ENCODE measurements around the gene CLIP3. TPM values are rescaled to one million over a fixed set of nuclear protein-coding genes. Genes with fewer than 3 reads are reported as not detected.
A peak's percentile ranks its signal among the peaks of the same experiment; 100 is the strongest.
"Not testable (repeated sequence)": the region's sequence is repeated elsewhere in the genome, so short reads cannot be mapped to it uniquely, and the experiment has no call there.

Gene CLIP3
- total RNA-seq, 3 donors from 2014 or later, result 7.5 to 13.4 (median 7.6) TPM

- Histone ChIP-seq H3K27ac (no peak overlapping the region), H3K4me3 (no peak overlapping the region), H3K9me3 (no peaks in the 10 kb centered on the region), H3K36me3 (no peaks in the 10 kb centered on the region), H3K4me1 (no peaks in the 10 kb centered on the region), H3K27me3 (no peaks in the 10 kb centered on the region)
- no peak for TF ChIP-seq POLR2AphosphoS5 (IDR thresholded peaks at IDR 0.05)
- no peak for TF ChIP-seq CTCF (IDR thresholded peaks at IDR 0.05)
- no peak for TF ChIP-seq POLR2A (IDR thresholded peaks at IDR 0.05)
- no peak for DNase-seq (ENCODE audit: low spot score in 2 of 2)
- intact Hi-C loops (cut with DNase I; ENCODE audit: low total_unique reads), result no loop called here
These were observed 13.9 kb upstream of the CLIP3 start for GRCh38 chr19:36046443-36047050.

- no peaks in the 10 kb centered on the region for H3K9me3 ChIP-seq
- no peak for DNase-seq (ENCODE audit: low spot score in 2 of 2)
- no peaks in the 10 kb centered on the region for H3K27me3 ChIP-seq
- no peak overlapping the region for H3K27ac ChIP-seq
- TF ChIP-seq POLR2A (IDR thresholded peaks at IDR 0.05) (no peak), POLR2AphosphoS5 (IDR thresholded peaks at IDR 0.05) (no peak), CTCF (IDR thresholded peaks at IDR 0.05) (no peak)
- no peaks in the 10 kb centered on the region for H3K4me1 ChIP-seq
- no peaks in the 10 kb centered on the region for H3K36me3 ChIP-seq
- no peak overlapping the region for H3K4me3 ChIP-seq
- intact Hi-C loops (cut with DNase I; ENCODE audit: low total_unique reads), result no loop called here
These were observed 11.3 kb upstream of the CLIP3 start for GRCh38 chr19:36043952-36044351.

- Histone ChIP-seq H3K4me1 (no peaks in the 10 kb centered on the region), H3K27ac (peak overlapping the region in 1 of 2 donors; percentile 61), H3K27me3 (no peaks in the 10 kb centered on the region), H3K4me3 (no peak overlapping the region), H3K9me3 (no peaks in the 10 kb centered on the region), H3K36me3 (no peaks in the 10 kb centered on the region)
- no peak for DNase-seq (ENCODE audit: low spot score in 2 of 2)
- TF ChIP-seq CTCF (IDR thresholded peaks at IDR 0.05) (no peak), POLR2AphosphoS5 (IDR thresholded peaks at IDR 0.05) (no peak), POLR2A (IDR thresholded peaks at IDR 0.05) (no peak)
- intact Hi-C loops (cut with DNase I; ENCODE audit: low total_unique reads), result no loop called here
These were observed 9.2 kb upstream of the CLIP3 start for GRCh38 chr19:36041831-36042230.

- peak overlapping the region in 1 of 2 donors; percentile 61 for H3K27ac ChIP-seq
- H3K27me3 ChIP-seq; H3K4me3 ChIP-seq; DNase-seq (ENCODE audit: low spot score in 2 of 2); H3K36me3 ChIP-seq; intact Hi-C loops (cut with DNase I; ENCODE audit: low total_unique reads); H3K4me1 ChIP-seq; H3K9me3 ChIP-seq: not testable (repeated sequence)
These were observed 8.4 kb upstream of the CLIP3 start for GRCh38 chr19:36041092-36041491.

GRCh38 chr19:36040495-36040894, 7.8 kb upstream of the CLIP3 start:
- TF ChIP-seq CTCF (IDR thresholded peaks at IDR 0.05) (no peak), POLR2AphosphoS5 (IDR thresholded peaks at IDR 0.05) (no peak), POLR2A (IDR thresholded peaks at IDR 0.05) (no peak)
- intact Hi-C loops (cut with DNase I; ENCODE audit: low total_unique reads), result no loop called here
- H3K27ac ChIP-seq, result no peak overlapping the region
- no peak overlapping the region for H3K4me3 ChIP-seq
- H3K9me3 ChIP-seq, result no peaks in the 10 kb centered on the region
- H3K27me3 ChIP-seq, result no peaks in the 10 kb centered on the region
- no peaks in the 10 kb centered on the region for H3K36me3 ChIP-seq
- no peaks in the 10 kb centered on the region for H3K4me1 ChIP-seq
- no peak for DNase-seq (ENCODE audit: low spot score in 2 of 2)

- intact Hi-C loops (cut with DNase I; ENCODE audit: low total_unique reads), result no loop called here
- H3K27me3 ChIP-seq, result no peaks in the 10 kb centered on the region
- H3K36me3 ChIP-seq, result no peaks in the 10 kb centered on the region
- no peak overlapping the region for H3K4me3 ChIP-seq
- TF ChIP-seq POLR2A (IDR thresholded peaks at IDR 0.05), result no peak
- TF ChIP-seq POLR2AphosphoS5 (IDR thresholded peaks at IDR 0.05), result no peak
- TF ChIP-seq CTCF (IDR thresholded peaks at IDR 0.05), result no peak
- H3K9me3 ChIP-seq, result no peaks in the 10 kb centered on the region
- DNase-seq (ENCODE audit: low spot score in 2 of 2), result no peak
- no peak overlapping the region for H3K27ac ChIP-seq
- H3K4me1 ChIP-seq, result no peaks in the 10 kb centered on the region
These were observed 1.4 kb downstream of the CLIP3 start for GRCh38 chr19:36031308-36031707.

Measured in breast epithelium (tissue), 4 donors.